CD14-positive monocyte (primary cell): ENCODE results near the gene PRICKLE1. TPM values are rescaled to one million over a fixed set of nuclear protein-coding genes. Genes with fewer than 3 reads are reported as not detected.
A peak's percentile ranks its signal among the peaks of the same experiment; 100 is the strongest.

ENCODE experiments used
- DNase-seq, 3 donors: peaks; one replicate each; pipeline ENCODE4 v3.0.0-alpha.2; 2011 to 2022
- H2AFZ ChIP-seq: 2 replicates; pipeline ENCODE4 v1.6.0; 2012; ENCODE audit warnings: mild to moderate bottlenecking, low read depth, low read length, inconsistent platforms; ENCODE audit not compliant: insufficient read depth, poor library complexity, severe bottlenecking
- H3K27ac ChIP-seq, 2 donors: 1 replicate in 1 of 2; 2 replicates in 1 of 2; pipeline ENCODE4 v1.5.1; 2012 to 2013; ENCODE audit warnings: low read length in 2 of 2, control low read depth in 1 of 2, inconsistent platforms in 1 of 2, low read depth in 1 of 2, mild to moderate bottlenecking in 1 of 2
- H3K27me3 ChIP-seq, 2 donors: one replicate each; pipeline versions ENCODE4 v1.6.0 to v1.6.1; 2011 to 2013; ENCODE audit warnings: low read length in 2 of 2; ENCODE audit not compliant: control insufficient read depth in 2 of 2, insufficient read depth in 2 of 2
- H3K36me3 ChIP-seq, 2 donors: replicated peaks in 1 of 2; 1 replicate in 1 of 2; 2 replicates in 1 of 2; pipeline versions ENCODE4 v1.5.1 to v1.6.1; 2012 to 2013; ENCODE audit warnings: low read length in 2 of 2, control low read depth in 1 of 2, inconsistent platforms in 1 of 2, mild to moderate bottlenecking in 1 of 2; ENCODE audit not compliant: insufficient read depth in 2 of 2, control insufficient read depth in 1 of 2
- H3K4me1 ChIP-seq, 2 donors: 1 replicate in 1 of 2; 2 replicates in 1 of 2; pipeline versions ENCODE4 v1.5.1 to v1.6.1; 2012 to 2013; ENCODE audit warnings: low read length in 2 of 2, control low read depth in 1 of 2, inconsistent platforms in 1 of 2, mild to moderate bottlenecking in 1 of 2, moderate library complexity in 1 of 2; ENCODE audit not compliant: insufficient read depth in 2 of 2, control insufficient read depth in 1 of 2
- H3K4me2 ChIP-seq: replicated peaks from 2 replicates; pipeline ENCODE3; 2012; ENCODE audit warnings: low read length, moderate library complexity, mild to moderate bottlenecking; ENCODE audit not compliant: poor library complexity, severe bottlenecking; ENCODE audit errors: extremely low read depth
- H3K4me3 ChIP-seq, 3 experiments: fragments of 200-600 bp in 1 of 3; sonication (generic) in 1 of 3; replicated peaks in 1 of 3; 1 replicate in 2 of 3; 2 replicates in 1 of 3; pipeline ENCODE4 v1.5.1; 2011 to 2013; ENCODE audit warnings: low read length in 3 of 3, mild to moderate bottlenecking in 3 of 3, control low read depth in 2 of 3, low read depth in 2 of 3, inconsistent platforms in 1 of 3, moderate library complexity in 1 of 3
- H3K79me2 ChIP-seq: 2 replicates; pipeline ENCODE4 v1.6.0; 2012; ENCODE audit warnings: mild to moderate bottlenecking, control low read depth, inconsistent platforms, low read length, moderate library complexity; ENCODE audit not compliant: insufficient read depth
- H3K9ac ChIP-seq: 2 replicates; pipeline ENCODE4 v1.6.0; 2017; ENCODE audit warnings: low read length, mild to moderate bottlenecking; ENCODE audit not compliant: insufficient read depth, poor library complexity, severe bottlenecking
- H3K9me3 ChIP-seq, 2 donors: replicated peaks in 1 of 2; 1 replicate in 1 of 2; 2 replicates in 1 of 2; pipeline versions ENCODE4 v1.5.1 to v1.6.1; 2012 to 2013; ENCODE audit warnings: low read length in 2 of 2, control low read depth in 1 of 2; ENCODE audit not compliant: control insufficient read depth in 1 of 2, insufficient read depth in 1 of 2
- H4K20me1 ChIP-seq: 2 replicates; pipeline ENCODE4 v1.6.0; 2012; ENCODE audit warnings: mild to moderate bottlenecking, low read length, control low read depth, moderate library complexity; ENCODE audit not compliant: insufficient read depth
- H3K27ac Mint-ChIP-seq, 7 donors: one replicate each; pipeline ENCODE4 v1.8.0; 2020; ENCODE audit warnings: mild to moderate bottlenecking in 7 of 7, mixed read lengths in 7 of 7, moderate library complexity in 6 of 7, inconsistent platforms in 2 of 7
- H3K27me3 Mint-ChIP-seq, 3 donors: one replicate each; pipeline ENCODE4 v1.8.0; 2021 to 2022; ENCODE audit warnings: low read depth in 3 of 3, mild to moderate bottlenecking in 3 of 3, mixed read lengths in 3 of 3, moderate library complexity in 3 of 3, inconsistent platforms in 1 of 3
- H3K36me3 Mint-ChIP-seq, 2 donors: one replicate each; pipeline ENCODE4 v1.8.0; 2020; ENCODE audit warnings: mixed read lengths in 2 of 2, inconsistent platforms in 1 of 2, mild to moderate bottlenecking in 1 of 2
- H3K4me1 Mint-ChIP-seq: one replicate; pipeline ENCODE4 v1.8.0; 2020; ENCODE audit warnings: mild to moderate bottlenecking, mixed read lengths
- H3K4me3 Mint-ChIP-seq, 2 donors: one replicate each; pipeline ENCODE4 v1.8.0; 2020; ENCODE audit warnings: mild to moderate bottlenecking in 2 of 2, mixed read lengths in 2 of 2, moderate library complexity in 1 of 2
- H3K9me3 Mint-ChIP-seq, 7 donors: one replicate each; pipeline ENCODE4 v1.8.0; 2020 to 2022; ENCODE audit warnings: mixed read lengths in 7 of 7, mild to moderate bottlenecking in 6 of 7, moderate library complexity in 6 of 7, inconsistent platforms in 2 of 7
- CTCF ChIP-seq: fragments of 200-600 bp; IDR thresholded peaks from one replicate; pipeline ENCODE4 v1.8.0; 2022; ENCODE audit warnings: antibody characterized with exemption, mild to moderate bottlenecking
- WGBS: methylation state at CpG from one replicate; pipeline ENCODE4 v1.1.5; 2013; ENCODE audit warnings: missing lambda C conversion rate; ENCODE audit not compliant: insufficient coverage; 5-methylcytosine and 5-hydroxymethylcytosine counted together
- intact Hi-C, 2 donors: fragments of 100-400 bp; cut with micrococcal nuclease; formaldehyde crosslinking; loops; one replicate each; pipeline versions ENCODE4 v1.15.0 to v1.15.1; 2023
- polyA plus RNA-seq, 3 donors: library from polyadenylated mRNA; depleted of rRNA in 1 of 3; unstranded in 2 of 3; stranded (reverse) in 1 of 3; fragments of 300-500 nt in 2 of 3; fragments of >200 nt in 1 of 3; fragmentation: Illumina TruSeq in 2 of 3; gene quantifications; 1 replicate in 2 of 3; 2 replicates in 1 of 3; pipeline ENCODE4 v1.2.3, GENCODE V29; 2012 to 2021

Gene PRICKLE1
- polyA plus RNA-seq, 3 donors = 1.3 to 5.1 (median 2.6) TPM

- no peak overlapping the region for H3K27ac ChIP-seq
- no peak overlapping the region for H3K4me3 ChIP-seq
- peaks cover 4% of the 10 kb centered on the region for H4K20me1 ChIP-seq
- no peak overlapping the region for H2AFZ ChIP-seq
- H3K9ac ChIP-seq = no peak overlapping the region
- H3K9me3 Mint-ChIP-seq = peaks cover 0 to 13% (median 3%) of the 10 kb centered on the region in 7 donors
- peak overlapping the region; percentile 35 for H3K4me2 ChIP-seq
- TF ChIP-seq CTCF = no peak
- H3K36me3 ChIP-seq = no peaks in the 10 kb centered on the region
- H3K4me3 Mint-ChIP-seq = peak overlapping the region; percentile 33 to 47
- peaks cover 29 to 55% (median 38%) of the 10 kb centered on the region in 3 donors for H3K27me3 Mint-ChIP-seq
- H3K79me2 ChIP-seq = no peaks in the 10 kb centered on the region
- peak overlapping the region in 1 of 7 donors; percentile 8 for H3K27ac Mint-ChIP-seq
- peaks cover 6% of the 10 kb centered on the region in 2 donors for H3K36me3 Mint-ChIP-seq
- WGBS = 22% methylated on average over 3 of the region's 5 CpGs
- peak; percentile 24 to 46 (median 41) for DNase-seq
- intact Hi-C loops = no loop called here
- H3K27me3 ChIP-seq = peaks cover 31 to 50% of the 10 kb centered on the region in 2 donors
- H3K4me1 ChIP-seq = peaks cover 24 to 40% of the 10 kb centered on the region in 2 donors
- peaks cover 33% of the 10 kb centered on the region for H3K4me1 Mint-ChIP-seq
- H3K9me3 ChIP-seq = no peaks in the 10 kb centered on the region
These were observed 3.7 kb downstream of the PRICKLE1 start for GRCh38 chr12:42585841-42586216.

DNA sequence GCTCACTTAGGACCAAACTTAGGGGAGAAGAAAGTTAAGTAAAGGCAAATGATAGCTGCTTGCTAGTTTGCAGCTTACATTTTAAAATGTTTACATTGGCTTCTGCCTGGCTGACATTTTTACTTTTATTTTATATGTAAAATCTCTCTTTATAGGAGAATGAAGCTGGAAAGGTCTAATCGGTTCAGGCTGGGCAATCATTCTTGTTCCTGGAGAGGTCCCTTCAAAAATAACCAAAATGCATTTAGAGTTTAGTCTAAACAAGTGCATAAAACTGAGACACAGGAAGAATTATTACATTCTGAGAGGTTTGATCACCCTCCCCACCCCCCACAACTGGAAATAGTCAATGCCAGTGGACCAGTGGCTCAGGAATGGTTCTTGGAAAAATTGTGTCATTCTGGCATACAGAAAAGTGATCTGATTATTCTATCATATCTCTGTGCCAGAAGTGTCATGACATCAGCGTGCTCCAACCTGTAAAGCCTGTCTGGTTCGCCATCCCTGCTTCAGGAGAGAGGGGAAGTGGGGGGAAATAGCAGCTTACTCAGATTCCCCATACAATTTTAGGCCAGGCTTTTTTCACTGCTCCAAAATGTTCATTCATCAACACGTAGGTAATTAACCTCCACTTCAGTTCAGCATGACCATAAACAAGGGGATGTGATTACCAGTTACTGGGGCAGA, 4.2 kb downstream of the PRICKLE1 start:
- peaks cover 27 to 45% of the 10 kb centered on the region in 2 donors for H3K27me3 ChIP-seq
- H3K4me3 Mint-ChIP-seq = peak overlapping the region in 1 of 2 donors; percentile 47
- no peaks in the 10 kb centered on the region for H3K9me3 ChIP-seq
- no peak for TF ChIP-seq CTCF
- H3K79me2 ChIP-seq = no peaks in the 10 kb centered on the region
- no peak for DNase-seq
- peaks cover 4% of the 10 kb centered on the region for H4K20me1 ChIP-seq
- peaks cover 6% of the 10 kb centered on the region in 2 donors for H3K36me3 Mint-ChIP-seq
- H3K27ac Mint-ChIP-seq = peak overlapping the region in 1 of 7 donors; percentile 8
- no peak overlapping the region for H3K9ac ChIP-seq
- peaks cover 0 to 8% (median 3%) of the 10 kb centered on the region in 7 donors for H3K9me3 Mint-ChIP-seq
- H3K4me1 ChIP-seq = peaks cover 19 to 35% of the 10 kb centered on the region in 2 donors
- no peak overlapping the region for H2AFZ ChIP-seq
- peaks cover 24 to 53% (median 34%) of the 10 kb centered on the region in 3 donors for H3K27me3 Mint-ChIP-seq
- no peak overlapping the region for H3K4me2 ChIP-seq
- no peak overlapping the region for H3K4me3 ChIP-seq
- no CpG with 5 or more reads among the region's 4 CpGs for WGBS
- intact Hi-C loops = no loop called here
- H3K27ac ChIP-seq = no peak overlapping the region
- peaks cover 28% of the 10 kb centered on the region for H3K4me1 Mint-ChIP-seq
- no peaks in the 10 kb centered on the region for H3K36me3 ChIP-seq
